GM12878 (cell line): Measurements from ENCODE around the gene MYH10. TPM values are rescaled to one million over a fixed set of nuclear protein-coding genes. Genes with fewer than 3 reads are reported as not detected.

ENCODE experiments used
- polyA plus RNA-seq, 11 experiments: library from polyadenylated mRNA; depleted of rRNA in 4 of 11; unstranded in 6 of 11; stranded (reverse) in 5 of 11; fragments of >200 nt; fragmentation: Nextera tagmentation in 4 of 11; fragmentation: Illumina TruSeq in 1 of 11; extraction: Ambion mirVana in 4 of 11; extraction: Trizol in 1 of 11; gene quantifications; 1 replicate in 1 of 11; 2 replicates in 10 of 11; pipeline versions ENCODE4 v1.2.1 to v1.2.3, GENCODE V29; 2011 to 2016; ENCODE audit warnings: inconsistent platforms in 2 of 11, missing spikeins in 2 of 11, low read depth in 1 of 11
- small RNA-seq: library from RNA; depleted of rRNA; stranded (forward); fragments of <200 nt; gene quantifications from one replicate; pipeline ENCODE3, GENCODE V24; 2014
- total RNA-seq, 4 experiments: library from RNA; depleted of rRNA in 3 of 4; stranded (reverse); fragments of >200 nt in 3 of 4; fragmentation: Illumina TruSeq in 1 of 4; extraction: Trizol in 1 of 4; gene quantifications; 2 replicates each; pipeline versions ENCODE4 v1.2.1 to v1.2.3, GENCODE V29; 2013 to 2021

MYH10 gene
- total and polyA plus RNA-seq, 10 of the 15 experiments (the other 5 are each of a cell fraction or from before 2014, with no cell fraction given), result 0.33 to 7.1 (median 1.0) TPM

Small RNA genes lying within 50 kb of the gene (small RNA-seq; reads per million reads assigned to genes)
- not detected for gene RNU7-43P

Other genes with a start within 250 kb of the MYH10 start
- 3,483 and 4,154 TPM in 2 replicates for gene RPL26, start 247.5 kb downstream of the MYH10 start, total RNA-seq (2014; rRNA removed)
- 6,423 and 6,771 TPM in 2 replicates for gene RPL26, start 247.5 kb downstream of the MYH10 start, total RNA-seq (2014; rRNA removed; fragmentation: Illumina TruSeq; extraction: Trizol)
- 3,090 and 3,251 TPM in 2 replicates for gene RPL26, start 247.5 kb downstream of the MYH10 start, total RNA-seq (2021)
- gene RPL26, start 247.5 kb downstream of the MYH10 start, polyA plus RNA-seq (2011; rRNA removed), result 6,707 and 9,146 TPM in 2 replicates
- gene RPL26, start 247.5 kb downstream of the MYH10 start, polyA plus RNA-seq (2014; fragmentation: Illumina TruSeq; extraction: Trizol), result 9,244 and 13,720 TPM in 2 replicates
- gene RPL26, start 247.5 kb downstream of the MYH10 start, polyA plus RNA-seq (2014; fragmentation: Nextera tagmentation; extraction: Ambion mirVana), result 1,000 to 10,000 TPM; 3,591 to 5,060 TPM
- gene RPL26, start 247.5 kb downstream of the MYH10 start, polyA plus RNA-seq (2014; rRNA removed), result 5,547 and 6,933 TPM in 2 replicates
- 1,000 to 10,000 TPM; 1,451 to 1,481 TPM for gene RPL26, start 247.5 kb downstream of the MYH10 start, polyA plus RNA-seq (2016; fragmentation: Nextera tagmentation; extraction: Ambion mirVana)
- gene RNF222, start 232.9 kb downstream of the MYH10 start, total RNA-seq (2014; rRNA removed), result not detected in 2 replicates
- not detected in 2 replicates for gene RNF222, start 232.9 kb downstream of the MYH10 start, total RNA-seq (2014; rRNA removed; fragmentation: Illumina TruSeq; extraction: Trizol)
- gene RNF222, start 232.9 kb downstream of the MYH10 start, total RNA-seq (2021), result not detected in 2 replicates
- not detected in 2 replicates for gene RNF222, start 232.9 kb downstream of the MYH10 start, polyA plus RNA-seq (2011; rRNA removed)
- gene RNF222, start 232.9 kb downstream of the MYH10 start, polyA plus RNA-seq (2014; fragmentation: Illumina TruSeq; extraction: Trizol), result not detected in 2 replicates
- gene RNF222, start 232.9 kb downstream of the MYH10 start, polyA plus RNA-seq (2014; fragmentation: Nextera tagmentation; extraction: Ambion mirVana), result not detected
- 0.06 TPM in 1 of 2 replicates, not detected in the other for gene RNF222, start 232.9 kb downstream of the MYH10 start, polyA plus RNA-seq (2014; rRNA removed)
- not detected for gene RNF222, start 232.9 kb downstream of the MYH10 start, polyA plus RNA-seq (2016; fragmentation: Nextera tagmentation; extraction: Ambion mirVana)
- gene NDEL1, start 194.8 kb downstream of the MYH10 start, total RNA-seq (2014; rRNA removed), result 24.8 and 24.9 TPM in 2 replicates
- 26.4 and 31.9 TPM in 2 replicates for gene NDEL1, start 194.8 kb downstream of the MYH10 start, total RNA-seq (2014; rRNA removed; fragmentation: Illumina TruSeq; extraction: Trizol)
- gene NDEL1, start 194.8 kb downstream of the MYH10 start, total RNA-seq (2021), result 32.1 and 36.9 TPM in 2 replicates
- 41.5 and 60.1 TPM in 2 replicates for gene NDEL1, start 194.8 kb downstream of the MYH10 start, polyA plus RNA-seq (2011; rRNA removed)
- 30.5 and 40.3 TPM in 2 replicates for gene NDEL1, start 194.8 kb downstream of the MYH10 start, polyA plus RNA-seq (2014; fragmentation: Illumina TruSeq; extraction: Trizol)
- gene NDEL1, start 194.8 kb downstream of the MYH10 start, polyA plus RNA-seq (2014; fragmentation: Nextera tagmentation; extraction: Ambion mirVana), result 1 to 10 TPM in 1 of 2 experiments, under 1 TPM in 1; 0.72 to 1.9 TPM
- gene NDEL1, start 194.8 kb downstream of the MYH10 start, polyA plus RNA-seq (2014; rRNA removed), result 27.0 and 33.0 TPM in 2 replicates
- 10 to 100 TPM; 29.1 to 29.4 TPM for gene NDEL1, start 194.8 kb downstream of the MYH10 start, polyA plus RNA-seq (2016; fragmentation: Nextera tagmentation; extraction: Ambion mirVana)
- 0.23 TPM in 1 of 2 replicates, not detected in the other for gene CCDC42, start 114.1 kb upstream of the MYH10 start, total RNA-seq (2014; rRNA removed)
- gene CCDC42, start 114.1 kb upstream of the MYH10 start, total RNA-seq (2014; rRNA removed; fragmentation: Illumina TruSeq; extraction: Trizol), result not detected in 2 replicates
- gene CCDC42, start 114.1 kb upstream of the MYH10 start, total RNA-seq (2021), result not detected in 2 replicates
- gene CCDC42, start 114.1 kb upstream of the MYH10 start, polyA plus RNA-seq (2011; rRNA removed), result 0.07 TPM in 2 replicates
- gene CCDC42, start 114.1 kb upstream of the MYH10 start, polyA plus RNA-seq (2014; fragmentation: Illumina TruSeq; extraction: Trizol), result 0.06 TPM in 1 of 2 replicates, not detected in the other
- not detected for gene CCDC42, start 114.1 kb upstream of the MYH10 start, polyA plus RNA-seq (2014; fragmentation: Nextera tagmentation; extraction: Ambion mirVana)
- gene CCDC42, start 114.1 kb upstream of the MYH10 start, polyA plus RNA-seq (2014; rRNA removed), result not detected in 2 replicates
- not detected for gene CCDC42, start 114.1 kb upstream of the MYH10 start, polyA plus RNA-seq (2016; fragmentation: Nextera tagmentation; extraction: Ambion mirVana)
- gene SPDYE4, start 127.8 kb upstream of the MYH10 start, total RNA-seq (2014; rRNA removed), result not detected in 2 replicates
- gene SPDYE4, start 127.8 kb upstream of the MYH10 start, total RNA-seq (2014; rRNA removed; fragmentation: Illumina TruSeq; extraction: Trizol), result not detected in 2 replicates
- gene SPDYE4, start 127.8 kb upstream of the MYH10 start, total RNA-seq (2021), result not detected in 2 replicates
- gene SPDYE4, start 127.8 kb upstream of the MYH10 start, polyA plus RNA-seq (2011; rRNA removed), result 0.07 and 0.23 TPM in 2 replicates
- gene SPDYE4, start 127.8 kb upstream of the MYH10 start, polyA plus RNA-seq (2014; fragmentation: Illumina TruSeq; extraction: Trizol), result 0.18 TPM in 1 of 2 replicates, not detected in the other
- gene SPDYE4, start 127.8 kb upstream of the MYH10 start, polyA plus RNA-seq (2014; fragmentation: Nextera tagmentation; extraction: Ambion mirVana), result not detected
- not detected in 2 replicates for gene SPDYE4, start 127.8 kb upstream of the MYH10 start, polyA plus RNA-seq (2014; rRNA removed)
- gene SPDYE4, start 127.8 kb upstream of the MYH10 start, polyA plus RNA-seq (2016; fragmentation: Nextera tagmentation; extraction: Ambion mirVana), result not detected
- 1.5 and 1.8 TPM in 2 replicates for gene MFSD6L, start 168.6 kb upstream of the MYH10 start, total RNA-seq (2014; rRNA removed)
- 1.3 and 1.4 TPM in 2 replicates for gene MFSD6L, start 168.6 kb upstream of the MYH10 start, total RNA-seq (2014; rRNA removed; fragmentation: Illumina TruSeq; extraction: Trizol)
- 2.8 and 3.1 TPM in 2 replicates for gene MFSD6L, start 168.6 kb upstream of the MYH10 start, total RNA-seq (2021)
- gene MFSD6L, start 168.6 kb upstream of the MYH10 start, polyA plus RNA-seq (2011; rRNA removed), result 0.76 and 1.2 TPM in 2 replicates
- 0.33 and 0.94 TPM in 2 replicates for gene MFSD6L, start 168.6 kb upstream of the MYH10 start, polyA plus RNA-seq (2014; fragmentation: Illumina TruSeq; extraction: Trizol)
- under 1 TPM; 0.39 to 0.49 TPM for gene MFSD6L, start 168.6 kb upstream of the MYH10 start, polyA plus RNA-seq (2014; fragmentation: Nextera tagmentation; extraction: Ambion mirVana)
- gene MFSD6L, start 168.6 kb upstream of the MYH10 start, polyA plus RNA-seq (2014; rRNA removed), result 1.9 and 2.5 TPM in 2 replicates
- gene MFSD6L, start 168.6 kb upstream of the MYH10 start, polyA plus RNA-seq (2016; fragmentation: Nextera tagmentation; extraction: Ambion mirVana), result under 1 TPM; 0.40 to 0.67 TPM
- 40.3 and 44.7 TPM in 2 replicates for gene PIK3R6, start 236.9 kb upstream of the MYH10 start, total RNA-seq (2014; rRNA removed)
- gene PIK3R6, start 236.9 kb upstream of the MYH10 start, total RNA-seq (2014; rRNA removed; fragmentation: Illumina TruSeq; extraction: Trizol), result 26.4 and 27.9 TPM in 2 replicates
- 76.7 and 81.7 TPM in 2 replicates for gene PIK3R6, start 236.9 kb upstream of the MYH10 start, total RNA-seq (2021)
- gene PIK3R6, start 236.9 kb upstream of the MYH10 start, polyA plus RNA-seq (2011; rRNA removed), result 73.5 and 146 TPM in 2 replicates
- gene PIK3R6, start 236.9 kb upstream of the MYH10 start, polyA plus RNA-seq (2014; fragmentation: Illumina TruSeq; extraction: Trizol), result 31.6 and 54.7 TPM in 2 replicates
- 1 to 10 TPM; 6.7 to 7.4 TPM for gene PIK3R6, start 236.9 kb upstream of the MYH10 start, polyA plus RNA-seq (2014; fragmentation: Nextera tagmentation; extraction: Ambion mirVana)
- 86.5 and 99.8 TPM in 2 replicates for gene PIK3R6, start 236.9 kb upstream of the MYH10 start, polyA plus RNA-seq (2014; rRNA removed)
- 100 to 1,000 TPM; 103 to 109 TPM for gene PIK3R6, start 236.9 kb upstream of the MYH10 start, polyA plus RNA-seq (2016; fragmentation: Nextera tagmentation; extraction: Ambion mirVana)